ENCODE data around the gene ZBTB1. TPM values are rescaled to one million over a fixed set of nuclear protein-coding genes. Genes with fewer than 3 reads are reported as not detected.

ZBTB1 gene
- polyA plus RNA-seq, 1 donor from 2014 or later = 24.8 TPM

GRCh38 chr14:64531567-64531966, 27.0 kb downstream of the ZBTB1 start:
- Histone ChIP-seq H3K9me3 (ENCODE audit: low read length) (no peaks in the 10 kb centered on the region), H3K4me3 (ENCODE audit: low read length) (no peak overlapping the region), H3K9ac (ENCODE audit: low read length) (no peak overlapping the region), H3K9me2 (ENCODE audit: insufficient read depth, low read length) (no peaks in the 10 kb centered on the region), H3F3A (ENCODE audit: insufficient read depth, low read length, poor library complexity, severe bottlenecking) (no peaks in the 10 kb centered on the region), H2AFZ (ENCODE audit: low read depth, low read length) (no peak overlapping the region), H3K79me2 (replicated peaks; ENCODE audit: insufficient read depth, low read length) (no peaks in the 10 kb centered on the region), H3K27ac (ENCODE audit: low read length) (no peak overlapping the region), H3K4me2 (ENCODE audit: low read length) (no peak overlapping the region), H3K36me3 (ENCODE audit: insufficient read depth, low read length) (no peaks in the 10 kb centered on the region), H3K27me3 (ENCODE audit: insufficient read depth, low read depth, low read length) (no peaks in the 10 kb centered on the region), H4K20me1 (ENCODE audit: insufficient read depth) (no peaks in the 10 kb centered on the region)
- TF ChIP-seq CTCF (IDR thresholded peaks at IDR 0.05; ENCODE audit: poor library complexity, severe bottlenecking) = no peak
- no peak for TF ChIP-seq SMC3 (conservative IDR thresholded peaks at IDR 0.05; ENCODE audit: poor library complexity)
- no peak for TF ChIP-seq TAF1 (IDR thresholded peaks at IDR 0.05; ENCODE audit: low read depth)
- TF ChIP-seq POLR2AphosphoS5 (IDR thresholded peaks at IDR 0.05) = no peak
- no peak for TF ChIP-seq MXI1 (conservative IDR thresholded peaks at IDR 0.05; ENCODE audit: poor library complexity, severe bottlenecking)
- TF ChIP-seq REST (IDR thresholded peaks at IDR 0.05; ENCODE audit: borderline replicate concordance) = no peak
- TF ChIP-seq EP300 (conservative IDR thresholded peaks at IDR 0.05; ENCODE audit: poor library complexity, severe bottlenecking) = no peak
- no peak for TF ChIP-seq EZH2 (IDR thresholded peaks at IDR 0.05; ENCODE audit: borderline replicate concordance, insufficient read depth, low read length, poor library complexity, severe bottlenecking)

GRCh38 chr14:64536488-64537245, 32.1 kb downstream of the ZBTB1 start:
- peaks cover 12% of the 10 kb centered on the region for H3K27me3 ChIP-seq (ENCODE audit: insufficient read depth, low read depth, low read length)
- TF ChIP-seq RAD21 (conservative IDR thresholded peaks at IDR 0.05) (no peak), SMC3 (conservative IDR thresholded peaks at IDR 0.05; ENCODE audit: poor library complexity) (no peak), EP300 (conservative IDR thresholded peaks at IDR 0.05; ENCODE audit: poor library complexity, severe bottlenecking) (no peak), MXI1 (conservative IDR thresholded peaks at IDR 0.05; ENCODE audit: poor library complexity, severe bottlenecking) (no peak)
- H3K9ac ChIP-seq (ENCODE audit: low read length) = no peak overlapping the region
- H3F3A ChIP-seq (ENCODE audit: insufficient read depth, low read length, poor library complexity, severe bottlenecking) = no peaks in the 10 kb centered on the region
- H3K9me2 ChIP-seq (ENCODE audit: insufficient read depth, low read length) = no peaks in the 10 kb centered on the region
- no peak overlapping the region for H3K4me3 ChIP-seq (ENCODE audit: low read length)
- no peak overlapping the region for H3K27ac ChIP-seq (ENCODE audit: low read length)
- H4K20me1 ChIP-seq (ENCODE audit: insufficient read depth) = no peaks in the 10 kb centered on the region
- H2AFZ ChIP-seq (ENCODE audit: low read depth, low read length) = no peak overlapping the region
- no peaks in the 10 kb centered on the region for H3K79me2 ChIP-seq (replicated peaks; ENCODE audit: insufficient read depth, low read length)
- H3K4me2 ChIP-seq (ENCODE audit: low read length) = no peak overlapping the region
- H3K36me3 ChIP-seq (ENCODE audit: insufficient read depth, low read length) = no peaks in the 10 kb centered on the region
- H3K9me3 ChIP-seq (ENCODE audit: low read length) = peaks cover 13% of the 10 kb centered on the region
